C4-2B (cell line): ENCODE measurements around the gene UTP15.

ENCODE experiments used
- CTCF ChIP-seq: fragments of 450-650 bp; conservative IDR thresholded peaks from 2 replicates; pipeline ENCODE4 v1.5.1; 2017; ENCODE audit warnings: mild to moderate bottlenecking
- ZFX ChIP-seq: fragments of 450-650 bp; IDR thresholded peaks from 2 replicates; pipeline ENCODE4 v1.6.1; 2017

- no peak for TF ChIP-seq CTCF
- TF ChIP-seq ZFX = no peak
Measured at GRCh38 chr5:73564675-73565074, 868 bp upstream of the UTP15 start.
